Heart left ventricle (tissue), 16 donors: ENCODE measurements around the gene FREM2. TPM values are rescaled to one million over a fixed set of nuclear protein-coding genes. Genes with fewer than 3 reads are reported as not detected.
A peak's percentile ranks its signal among the peaks of the same experiment; 100 is the strongest.

Source experiments
- ATAC-seq, 4 donors: fragments of 200-7000 bp; cut with Tn5 transposase; one replicate each; pipeline ENCODE4 v1.9.1; 2020 to 2022; ENCODE audit warnings: moderate library complexity in 4 of 4, mild to moderate bottlenecking in 3 of 4, moderate number of reproducible peaks in 1 of 4
- DNase-seq, 5 donors: peaks; one replicate each; pipeline ENCODE4 v3.0.0-alpha.2; 2020
- H3K27ac ChIP-seq, 12 donors: fragments of 200-600 bp; sonication (generic) in 4 of 12; one replicate each; pipeline versions ENCODE4 v1.5.0 to v1.8.0; 2016 to 2022; ENCODE audit warnings: mild to moderate bottlenecking in 2 of 12
- H3K27me3 ChIP-seq, 9 donors: fragments of 200-600 bp; sonication (generic) in 2 of 9; one replicate each; pipeline versions ENCODE4 v1.5.1 to v1.8.0; 2016 to 2022; ENCODE audit warnings: mild to moderate bottlenecking in 3 of 9
- H3K36me3 ChIP-seq, 9 donors: fragments of 200-600 bp; sonication (generic) in 2 of 9; one replicate each; pipeline versions ENCODE4 v1.5.0 to v1.8.0; 2018 to 2022; ENCODE audit warnings: mild to moderate bottlenecking in 2 of 9
- H3K4me1 ChIP-seq, 12 donors: fragments of 200-600 bp; sonication (generic) in 4 of 12; one replicate each; pipeline versions ENCODE4 v1.5.0 to v1.8.0; 2016 to 2022; ENCODE audit warnings: mild to moderate bottlenecking in 3 of 12
- H3K4me3 ChIP-seq, 12 donors: fragments of 200-600 bp; sonication (generic) in 4 of 12; one replicate each; pipeline versions ENCODE4 v1.5.0 to v1.8.0; 2017 to 2022; ENCODE audit warnings: mild to moderate bottlenecking in 9 of 12, moderate library complexity in 4 of 12
- H3K9me3 ChIP-seq, 12 donors: fragments of 200-600 bp; sonication (generic) in 4 of 12; one replicate each; pipeline versions ENCODE4 v1.5.0 to v1.8.0; 2016 to 2022; ENCODE audit warnings: mild to moderate bottlenecking in 1 of 12
- POLR2A ChIP-seq, 2 donors: fragments of 450-650 bp; IDR thresholded peaks; one replicate each; pipeline ENCODE4 v1.6.1; 2017; ENCODE audit warnings: antibody characterized with exemption in 2 of 2, mild to moderate bottlenecking in 2 of 2, moderate library complexity in 2 of 2
- WGBS, 4 donors: extraction: QIAGEN DNeasy Blood & Tissue Kit in 2 of 4; methylation state at CpG; one replicate each; pipeline versions ENCODE4 v1.1.5 to v1.1.7; 2013 to 2018; 5-methylcytosine and 5-hydroxymethylcytosine counted together
- intact Hi-C, 10 donors: fragments of 100-400 bp; cut with DNase I; formaldehyde crosslinking; loops; one replicate each; pipeline versions ENCODE4 v1.11.1 to v1.14.2; 2022
- polyA plus RNA-seq, 2 donors: library from polyadenylated mRNA; stranded (reverse); fragments of 200-250 nt; gene quantifications; one replicate each; pipeline ENCODE4 v1.2.3, GENCODE V29; 2013
- total RNA-seq, 9 donors: library from RNA; depleted of rRNA in 2 of 9; stranded (reverse); fragments of >200 nt in 2 of 9; fragmentation: NEBNext Ultra II Directional in 3 of 9; extraction: Animal tissue kit (Norgen Biotek cat#: 25700) in 3 of 9; gene quantifications; one replicate each; pipeline versions ENCODE4 v1.1.0 to v1.2.4, GENCODE V29; 2016 to 2023
- TF ChIP-seq, protein P1 (sequence below), 12 donors: fragments of 200-600 bp; sonication (generic) in 4 of 12; IDR thresholded peaks; one replicate each; pipeline versions ENCODE4 v1.5.0 to v1.8.0; 2018 to 2022; ENCODE audit warnings: antibody characterized with exemption in 12 of 12, mild to moderate bottlenecking in 5 of 12
- donor health status: ischemic (EF 13 %, LVEDD 7.1; RV severe dilation, severe dysfunction).
- donor health status: healthy with polysubstance abuse.
- donor health status: DM: no; HTN: yes; CAD: no.
- donor health status: DM: no; HTN: no; CAD: no.
- donor health status: ischemic (EF 25% LVEDD 6.9; RV normal size, moderate dysfunction).
- donor health status: ischemic (EF 25% LVEDD 5.7; RV mildly dilated, moderate dysfunction).
- donor health status: healthy.
- donor health status: DM: yes; HTN: yes; CAD: no.
- donor health status: ischemic (EF 35%, LVEDD 5.7; RV mildly dilated, moderate dysfunction).
- donor health status: nonischemic (EF 11% LVEDD 7.7; RV severe dilation, severe dysfunction).
- donor health status: DM: yes; HTN: yes; CAD: no.
- donor health status: PGD.
- donor health status: ischemic (EF 29% LVEDD 5.4; RV normal size, mild dysfunction).
- donor health status: nonischemic (EF 23%, LVEDD 6.1; RV moderate dilation, normal function).

Gene FREM2
- total and polyA plus RNA-seq, 11 donors, result 0.02 to 0.35 (median 0.13) TPM

DNA sequence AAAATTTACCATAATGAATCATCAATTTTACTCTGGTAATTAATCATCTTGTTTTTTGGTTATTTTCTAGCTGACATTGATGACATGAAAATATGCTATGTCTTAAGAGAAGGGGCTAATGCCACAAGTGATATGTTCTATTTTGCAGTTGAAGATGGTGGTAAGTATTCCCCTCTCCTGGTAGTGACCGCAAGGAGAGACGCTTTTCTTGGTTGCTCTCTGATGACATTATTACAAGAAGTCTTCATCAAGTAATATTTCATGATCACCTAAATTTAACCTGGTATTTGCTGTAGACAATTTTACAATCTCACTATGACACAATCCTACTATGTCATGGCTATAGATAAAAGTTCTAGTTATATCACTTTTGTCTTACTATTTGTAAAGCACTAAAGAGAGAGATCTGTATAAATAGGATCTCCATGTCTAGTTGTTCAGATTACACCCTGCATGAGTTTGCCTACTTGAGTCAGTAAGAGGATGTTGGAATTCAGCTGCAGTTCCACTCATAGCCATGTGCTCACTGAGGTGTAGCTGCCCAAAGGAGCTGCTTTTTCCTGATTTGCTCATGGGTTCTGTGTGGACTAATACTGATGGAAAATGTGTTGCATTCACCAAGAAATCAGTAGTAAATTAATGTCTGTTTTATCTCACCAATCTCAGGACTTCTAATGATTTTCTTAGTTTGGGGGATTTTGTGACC, 10.9 kb downstream of the FREM2 start:
- no peak overlapping the region for H3K27ac ChIP-seq
- H3K4me1 ChIP-seq, result peaks cover 0 to 4% (median 0%) of the 10 kb centered on the region in 12 donors
- no peaks in the 10 kb centered on the region for H3K36me3 ChIP-seq
- WGBS, 4 donors, result 89 to 92% (median 89%) methylated on average over 2 of the region's 2 CpGs
- DNase-seq, result no peak
- intact Hi-C loops, result no loop called here
- no peaks in the 10 kb centered on the region for H3K9me3 ChIP-seq
- TF ChIP-seq, protein P1, sequence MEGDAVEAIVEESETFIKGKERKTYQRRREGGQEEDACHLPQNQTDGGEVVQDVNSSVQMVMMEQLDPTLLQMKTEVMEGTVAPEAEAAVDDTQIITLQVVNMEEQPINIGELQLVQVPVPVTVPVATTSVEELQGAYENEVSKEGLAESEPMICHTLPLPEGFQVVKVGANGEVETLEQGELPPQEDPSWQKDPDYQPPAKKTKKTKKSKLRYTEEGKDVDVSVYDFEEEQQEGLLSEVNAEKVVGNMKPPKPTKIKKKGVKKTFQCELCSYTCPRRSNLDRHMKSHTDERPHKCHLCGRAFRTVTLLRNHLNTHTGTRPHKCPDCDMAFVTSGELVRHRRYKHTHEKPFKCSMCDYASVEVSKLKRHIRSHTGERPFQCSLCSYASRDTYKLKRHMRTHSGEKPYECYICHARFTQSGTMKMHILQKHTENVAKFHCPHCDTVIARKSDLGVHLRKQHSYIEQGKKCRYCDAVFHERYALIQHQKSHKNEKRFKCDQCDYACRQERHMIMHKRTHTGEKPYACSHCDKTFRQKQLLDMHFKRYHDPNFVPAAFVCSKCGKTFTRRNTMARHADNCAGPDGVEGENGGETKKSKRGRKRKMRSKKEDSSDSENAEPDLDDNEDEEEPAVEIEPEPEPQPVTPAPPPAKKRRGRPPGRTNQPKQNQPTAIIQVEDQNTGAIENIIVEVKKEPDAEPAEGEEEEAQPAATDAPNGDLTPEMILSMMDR (IDR thresholded peaks at IDR 0.05), result no peak
- TF ChIP-seq POLR2A (IDR thresholded peaks at IDR 0.05), result no peak
- H3K4me3 ChIP-seq, result no peak overlapping the region
- peaks cover 0 to 4% (median 0%) of the 10 kb centered on the region in 9 donors for H3K27me3 ChIP-seq
- ATAC-seq, result peak in 1 of 4 donors; percentile 51

- DNase-seq (no peak), ATAC-seq (no peak)
- intact Hi-C loops, result no loop called here
- WGBS, 4 donors, result 85 to 96% (median 89%) methylated on average over 2 of the region's 2 CpGs
- TF ChIP-seq, protein P1 (IDR thresholded peaks at IDR 0.05), result no peak
- TF ChIP-seq POLR2A (IDR thresholded peaks at IDR 0.05), result no peak
- Histone ChIP-seq H3K4me1 (no peaks in the 10 kb centered on the region), H3K9me3 (no peaks in the 10 kb centered on the region), H3K4me3 (no peak overlapping the region), H3K36me3 (no peaks in the 10 kb centered on the region), H3K27ac (no peak overlapping the region), H3K27me3 (peaks cover 0 to 4% (median 0%) of the 10 kb centered on the region in 9 donors)
Observed at GRCh38 chr13:38700051-38700450, 13.2 kb downstream of the FREM2 start.

DNA sequence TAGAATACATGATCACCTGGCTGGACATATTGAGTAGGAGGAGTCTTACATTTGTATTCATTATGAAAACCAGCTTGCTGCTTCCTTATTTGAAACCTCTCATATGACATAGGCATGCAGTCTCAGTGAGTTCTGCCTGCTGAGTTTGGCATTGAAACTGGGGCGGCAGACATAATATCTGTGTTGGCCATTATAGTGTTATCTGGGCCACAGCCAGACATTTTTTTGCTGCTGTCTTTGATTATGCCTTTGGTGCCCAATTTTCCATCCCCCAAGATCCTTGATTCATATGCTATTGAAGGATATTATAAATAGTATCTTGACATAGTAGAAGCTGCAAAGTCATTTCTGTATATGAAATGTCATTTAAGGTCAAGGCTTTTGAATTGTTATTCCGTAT, 15.8 kb downstream of the FREM2 start:
- Histone ChIP-seq H3K36me3 (no peaks in the 10 kb centered on the region), H3K4me1 (no peaks in the 10 kb centered on the region), H3K9me3 (no peaks in the 10 kb centered on the region), H3K27ac (no peak overlapping the region), H3K27me3 (peaks cover 0 to 4% (median 0%) of the 10 kb centered on the region in 9 donors), H3K4me3 (no peak overlapping the region)
- TF ChIP-seq, protein P1 (IDR thresholded peaks at IDR 0.05), result no peak
- TF ChIP-seq POLR2A (IDR thresholded peaks at IDR 0.05), result no peak
- intact Hi-C loops, result no loop called here
- DNase-seq (no peak), ATAC-seq (no peak)
- 26 to 34% (median 32%) methylated on average over 2 of the region's 2 CpGs for WGBS, 4 donors

- H3K27me3 ChIP-seq, result peaks cover 0 to 4% (median 0%) of the 10 kb centered on the region in 9 donors
- 74 to 84% (median 81%) methylated on average over 1 of the region's 1 CpG for WGBS, 4 donors
- intact Hi-C loops, result no loop called here
- no peak overlapping the region for H3K27ac ChIP-seq
- no peaks in the 10 kb centered on the region for H3K4me1 ChIP-seq
- H3K36me3 ChIP-seq, result no peaks in the 10 kb centered on the region
- no peaks in the 10 kb centered on the region for H3K9me3 ChIP-seq
- no peak overlapping the region for H3K4me3 ChIP-seq
- DNase-seq, result no peak
- TF ChIP-seq POLR2A (IDR thresholded peaks at IDR 0.05), result no peak
- TF ChIP-seq, protein P1 (IDR thresholded peaks at IDR 0.05), result no peak
- ATAC-seq, result no peak
Observed at GRCh38 chr13:38703255-38703654, 16.4 kb downstream of the FREM2 start.
